ENCODE results near the gene DELE1.

DNA sequence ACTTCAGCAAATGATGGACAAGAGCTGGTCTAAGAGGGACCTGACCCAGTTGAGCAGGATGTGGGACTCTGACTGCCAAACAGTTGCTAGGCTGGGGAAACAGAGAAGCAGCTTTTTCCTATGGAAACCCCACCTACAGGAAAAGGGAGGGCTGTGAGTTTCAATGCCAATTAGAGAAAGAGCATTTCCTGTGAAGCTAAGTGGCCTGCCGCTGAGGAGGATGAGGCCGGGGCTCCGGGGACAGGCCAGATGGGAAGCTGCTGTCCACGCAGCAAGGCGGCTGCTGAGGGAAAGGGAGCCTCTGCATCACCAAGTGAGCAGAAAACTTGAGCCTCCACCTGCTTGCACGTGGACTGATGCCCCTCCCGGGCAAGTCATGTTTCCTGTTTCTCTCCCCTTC is 34.4 kb downstream of the DELE1 start, which contains the start of gene PCDH12:
- TF ChIP-seq RARB (CRISPR knock-in tag; IDR thresholded peaks at IDR 0.05) (no peak), ZFP30 (CRISPR knock-in tag; IDR thresholded peaks at IDR 0.05) (no peak), ZNF70 (CRISPR knock-in tag; IDR thresholded peaks at IDR 0.05) (no peak), TCF4 (CRISPR knock-in tag; IDR thresholded peaks at IDR 0.05; ENCODE audit: borderline replicate concordance) (no peak), ZFP3 (CRISPR knock-in tag; IDR thresholded peaks at IDR 0.05) (no peak), ZC3H10 (CRISPR knock-in tag; IDR thresholded peaks at IDR 0.05) (no peak), PPARA (CRISPR knock-in tag; IDR thresholded peaks at IDR 0.05; ENCODE audit: borderline replicate concordance) (no peak), ISL1 (CRISPR knock-in tag; IDR thresholded peaks at IDR 0.05) (no peak), ZNF565 (CRISPR knock-in tag; conservative IDR thresholded peaks at IDR 0.05; ENCODE audit: low read depth) (no peak), BACH2 (CRISPR knock-in tag; IDR thresholded peaks at IDR 0.05; ENCODE audit: borderline replicate concordance) (no peak)
- TF ChIP-seq, protein P1, sequence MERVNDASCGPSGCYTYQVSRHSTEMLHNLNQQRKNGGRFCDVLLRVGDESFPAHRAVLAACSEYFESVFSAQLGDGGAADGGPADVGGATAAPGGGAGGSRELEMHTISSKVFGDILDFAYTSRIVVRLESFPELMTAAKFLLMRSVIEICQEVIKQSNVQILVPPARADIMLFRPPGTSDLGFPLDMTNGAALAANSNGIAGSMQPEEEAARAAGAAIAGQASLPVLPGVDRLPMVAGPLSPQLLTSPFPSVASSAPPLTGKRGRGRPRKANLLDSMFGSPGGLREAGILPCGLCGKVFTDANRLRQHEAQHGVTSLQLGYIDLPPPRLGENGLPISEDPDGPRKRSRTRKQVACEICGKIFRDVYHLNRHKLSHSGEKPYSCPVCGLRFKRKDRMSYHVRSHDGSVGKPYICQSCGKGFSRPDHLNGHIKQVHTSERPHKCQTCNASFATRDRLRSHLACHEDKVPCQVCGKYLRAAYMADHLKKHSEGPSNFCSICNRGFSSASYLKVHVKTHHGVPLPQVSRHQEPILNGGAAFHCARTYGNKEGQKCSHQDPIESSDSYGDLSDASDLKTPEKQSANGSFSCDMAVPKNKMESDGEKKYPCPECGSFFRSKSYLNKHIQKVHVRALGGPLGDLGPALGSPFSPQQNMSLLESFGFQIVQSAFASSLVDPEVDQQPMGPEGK (CRISPR knock-in tag; IDR thresholded peaks at IDR 0.05; ENCODE audit: borderline replicate concordance) = no peak
- TF ChIP-seq, protein P2, sequence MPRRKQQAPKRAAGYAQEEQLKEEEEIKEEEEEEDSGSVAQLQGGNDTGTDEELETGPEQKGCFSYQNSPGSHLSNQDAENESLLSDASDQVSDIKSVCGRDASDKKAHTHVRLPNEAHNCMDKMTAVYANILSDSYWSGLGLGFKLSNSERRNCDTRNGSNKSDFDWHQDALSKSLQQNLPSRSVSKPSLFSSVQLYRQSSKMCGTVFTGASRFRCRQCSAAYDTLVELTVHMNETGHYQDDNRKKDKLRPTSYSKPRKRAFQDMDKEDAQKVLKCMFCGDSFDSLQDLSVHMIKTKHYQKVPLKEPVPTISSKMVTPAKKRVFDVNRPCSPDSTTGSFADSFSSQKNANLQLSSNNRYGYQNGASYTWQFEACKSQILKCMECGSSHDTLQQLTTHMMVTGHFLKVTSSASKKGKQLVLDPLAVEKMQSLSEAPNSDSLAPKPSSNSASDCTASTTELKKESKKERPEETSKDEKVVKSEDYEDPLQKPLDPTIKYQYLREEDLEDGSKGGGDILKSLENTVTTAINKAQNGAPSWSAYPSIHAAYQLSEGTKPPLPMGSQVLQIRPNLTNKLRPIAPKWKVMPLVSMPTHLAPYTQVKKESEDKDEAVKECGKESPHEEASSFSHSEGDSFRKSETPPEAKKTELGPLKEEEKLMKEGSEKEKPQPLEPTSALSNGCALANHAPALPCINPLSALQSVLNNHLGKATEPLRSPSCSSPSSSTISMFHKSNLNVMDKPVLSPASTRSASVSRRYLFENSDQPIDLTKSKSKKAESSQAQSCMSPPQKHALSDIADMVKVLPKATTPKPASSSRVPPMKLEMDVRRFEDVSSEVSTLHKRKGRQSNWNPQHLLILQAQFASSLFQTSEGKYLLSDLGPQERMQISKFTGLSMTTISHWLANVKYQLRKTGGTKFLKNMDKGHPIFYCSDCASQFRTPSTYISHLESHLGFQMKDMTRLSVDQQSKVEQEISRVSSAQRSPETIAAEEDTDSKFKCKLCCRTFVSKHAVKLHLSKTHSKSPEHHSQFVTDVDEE (CRISPR knock-in tag; IDR thresholded peaks at IDR 0.05) = no peak
- TF ChIP-seq, protein P3, sequence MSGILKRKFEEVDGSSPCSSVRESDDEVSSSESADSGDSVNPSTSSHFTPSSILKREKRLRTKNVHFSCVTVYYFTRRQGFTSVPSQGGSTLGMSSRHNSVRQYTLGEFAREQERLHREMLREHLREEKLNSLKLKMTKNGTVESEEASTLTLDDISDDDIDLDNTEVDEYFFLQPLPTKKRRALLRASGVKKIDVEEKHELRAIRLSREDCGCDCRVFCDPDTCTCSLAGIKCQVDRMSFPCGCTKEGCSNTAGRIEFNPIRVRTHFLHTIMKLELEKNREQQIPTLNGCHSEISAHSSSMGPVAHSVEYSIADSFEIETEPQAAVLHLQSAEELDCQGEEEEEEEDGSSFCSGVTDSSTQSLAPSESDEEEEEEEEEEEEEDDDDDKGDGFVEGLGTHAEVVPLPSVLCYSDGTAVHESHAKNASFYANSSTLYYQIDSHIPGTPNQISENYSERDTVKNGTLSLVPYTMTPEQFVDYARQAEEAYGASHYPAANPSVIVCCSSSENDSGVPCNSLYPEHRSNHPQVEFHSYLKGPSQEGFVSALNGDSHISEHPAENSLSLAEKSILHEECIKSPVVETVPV (CRISPR knock-in tag; IDR thresholded peaks at IDR 0.05) = no peak
- TF ChIP-seq, protein P4, sequence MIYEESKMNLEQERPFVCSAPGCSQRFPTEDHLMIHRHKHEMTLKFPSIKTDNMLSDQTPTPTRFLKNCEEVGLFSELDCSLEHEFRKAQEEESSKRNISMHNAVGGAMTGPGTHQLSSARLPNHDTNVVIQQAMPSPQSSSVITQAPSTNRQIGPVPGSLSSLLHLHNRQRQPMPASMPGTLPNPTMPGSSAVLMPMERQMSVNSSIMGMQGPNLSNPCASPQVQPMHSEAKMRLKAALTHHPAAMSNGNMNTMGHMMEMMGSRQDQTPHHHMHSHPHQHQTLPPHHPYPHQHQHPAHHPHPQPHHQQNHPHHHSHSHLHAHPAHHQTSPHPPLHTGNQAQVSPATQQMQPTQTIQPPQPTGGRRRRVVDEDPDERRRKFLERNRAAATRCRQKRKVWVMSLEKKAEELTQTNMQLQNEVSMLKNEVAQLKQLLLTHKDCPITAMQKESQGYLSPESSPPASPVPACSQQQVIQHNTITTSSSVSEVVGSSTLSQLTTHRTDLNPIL (CRISPR knock-in tag; IDR thresholded peaks at IDR 0.05; ENCODE audit: low read depth) = no peak
